Cerebellar nuclear complex (tissue), 1 donor: ENCODE results near the gene TTC21A.
"Not testable (repeated sequence)": the region's sequence is repeated elsewhere in the genome, so short reads cannot be mapped to it uniquely, and the experiment has no call there.

ENCODE experiments used
- DNase-seq, 2 experiments: peaks; one replicate each; lab custom pipeline; 2025; lab: John Stamatoyannopoulos, UW

TTC21A gene

DNA sequence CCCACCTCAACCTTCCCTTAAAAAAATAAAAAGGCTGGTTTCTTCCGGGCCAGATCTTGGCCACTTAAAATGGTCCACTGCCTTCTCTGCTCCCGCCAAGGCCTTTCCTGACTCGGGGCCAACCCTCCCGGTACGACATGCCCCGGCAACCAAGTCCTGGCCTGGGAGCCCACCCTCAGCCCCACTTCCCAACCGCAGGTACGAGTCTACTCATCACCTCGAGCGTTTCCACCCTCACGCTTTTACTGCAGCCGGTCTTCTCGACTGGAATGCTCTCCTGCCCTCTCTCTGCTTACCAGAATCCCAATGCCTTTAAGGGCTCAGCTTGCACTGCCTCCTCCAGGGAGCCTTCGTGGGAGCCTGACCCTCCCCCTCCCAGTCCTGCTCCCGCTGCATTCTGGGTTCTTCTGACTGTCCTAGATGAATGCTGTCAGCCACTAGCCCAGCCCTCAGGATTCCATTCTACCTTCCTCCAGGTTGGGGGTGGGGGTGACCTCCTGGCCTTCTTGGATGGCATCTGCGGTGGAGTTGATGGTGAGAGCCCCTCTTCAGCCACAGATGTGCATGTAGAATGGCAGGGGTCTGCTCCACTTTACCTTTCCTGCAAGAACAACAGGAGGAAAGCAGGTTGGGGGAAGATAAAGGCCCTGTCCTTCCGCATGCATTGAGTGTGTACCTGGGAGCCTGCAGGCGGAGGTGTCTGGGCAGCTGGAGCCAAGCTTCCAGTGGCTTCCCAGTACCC, 47.0 kb downstream of the TTC21A start:
- DNase-seq: no peak

DNA sequence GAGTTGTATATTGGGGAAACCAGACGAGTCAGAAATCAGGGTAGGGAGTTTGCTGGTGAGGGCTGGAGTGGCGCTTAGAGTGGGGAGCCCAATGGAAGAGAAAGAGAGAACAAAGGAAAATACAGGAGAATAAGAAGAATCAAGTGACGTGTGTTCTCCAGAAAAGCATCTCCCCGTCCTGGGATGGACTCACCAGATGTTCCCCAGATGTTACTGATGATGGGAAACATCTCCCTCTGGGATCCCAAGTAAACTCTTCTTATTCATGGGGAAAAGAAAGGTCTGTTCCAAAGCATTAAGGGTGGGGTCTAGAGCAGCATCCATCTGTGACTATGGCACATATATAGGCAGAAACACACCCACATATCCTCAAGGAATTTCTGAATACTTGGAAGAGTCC, 48.9 kb downstream of the TTC21A start:
- no peak for DNase-seq

DNA sequence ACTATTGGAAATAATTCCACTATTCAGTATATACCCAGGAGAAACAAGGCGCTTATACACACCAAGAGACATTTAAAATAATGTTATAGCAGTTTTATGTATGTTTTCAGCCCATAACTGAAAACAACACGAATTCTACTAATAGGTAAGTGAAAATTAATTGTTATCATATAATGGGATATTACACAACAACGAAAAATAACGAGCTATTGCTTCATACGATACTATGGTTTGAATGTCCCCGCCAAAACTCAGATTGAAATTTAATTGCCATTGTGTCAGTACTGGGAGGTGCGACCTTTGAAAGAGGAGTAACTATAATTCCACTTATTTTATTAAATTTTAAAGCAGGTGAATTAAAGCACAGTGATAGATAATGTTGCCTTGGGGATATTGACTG, 49.9 kb downstream of the TTC21A start:
- no peak for DNase-seq

DNA sequence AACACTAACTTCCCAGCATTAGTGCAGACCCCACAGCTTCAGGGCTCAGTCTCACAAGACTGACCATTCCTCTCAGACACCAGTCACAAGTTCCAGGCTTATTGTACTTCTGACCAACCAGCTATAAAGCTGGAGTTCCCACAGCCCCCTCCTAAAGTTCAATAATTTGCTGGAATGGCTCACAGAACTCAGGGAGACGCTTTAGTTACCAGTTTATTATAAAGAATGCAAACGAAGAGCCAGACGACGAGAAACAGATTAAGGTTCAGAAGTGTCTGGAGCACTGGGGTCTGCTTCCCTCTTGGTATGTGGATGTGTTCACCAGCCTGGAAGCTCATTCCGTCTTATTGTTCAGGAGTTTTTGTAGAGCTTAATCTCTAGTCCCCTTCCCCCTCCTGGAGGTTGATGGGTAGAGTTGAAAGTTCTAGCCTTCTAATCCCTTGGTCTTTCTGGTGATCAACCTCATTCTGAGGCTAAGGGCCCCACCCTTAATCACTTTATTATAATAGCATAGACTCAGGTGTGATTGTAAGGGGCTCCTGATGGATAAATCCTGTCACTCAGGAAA, 50.8 kb downstream of the TTC21A start:
- DNase-seq: no peak

DNA sequence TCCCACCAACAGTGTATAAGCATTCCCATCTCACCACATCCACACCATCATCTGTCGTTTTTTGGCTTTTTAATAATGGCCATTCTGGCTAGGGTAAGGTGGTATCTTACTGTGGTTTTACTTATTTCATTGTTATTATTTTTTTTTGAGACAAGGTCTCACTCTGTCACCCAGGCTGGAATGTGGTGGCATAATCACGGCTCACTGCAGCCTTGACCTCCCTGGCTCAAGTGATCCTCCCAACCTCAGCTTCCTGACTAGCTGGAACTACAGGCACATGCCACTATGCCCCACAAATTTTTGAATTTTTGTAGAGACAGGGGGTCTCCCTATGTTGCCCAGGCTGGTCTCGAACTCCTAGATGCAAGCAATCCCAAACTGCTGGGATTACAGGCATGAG, 56.9 kb downstream of the TTC21A start:
- no peak for DNase-seq

DNA sequence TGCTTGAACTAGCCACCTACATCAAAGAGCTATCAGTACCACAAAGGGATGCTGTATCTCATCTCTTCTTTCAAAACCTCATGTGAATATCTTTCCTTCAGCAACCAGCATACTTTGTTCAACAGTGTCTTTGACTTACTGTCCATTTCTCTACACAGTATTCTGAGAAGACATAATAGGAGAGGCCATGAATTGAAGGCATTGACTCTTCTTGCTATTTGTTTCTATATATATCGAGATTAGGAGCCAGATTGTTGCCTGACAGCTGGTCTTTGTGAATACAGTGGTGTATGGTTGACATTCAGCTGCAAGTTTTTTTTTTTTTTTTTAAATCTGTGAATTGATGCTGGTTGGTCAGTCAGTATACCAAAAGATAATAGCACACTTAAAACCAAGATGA, 58.0 kb downstream of the TTC21A start:
- no peak for DNase-seq

DNA sequence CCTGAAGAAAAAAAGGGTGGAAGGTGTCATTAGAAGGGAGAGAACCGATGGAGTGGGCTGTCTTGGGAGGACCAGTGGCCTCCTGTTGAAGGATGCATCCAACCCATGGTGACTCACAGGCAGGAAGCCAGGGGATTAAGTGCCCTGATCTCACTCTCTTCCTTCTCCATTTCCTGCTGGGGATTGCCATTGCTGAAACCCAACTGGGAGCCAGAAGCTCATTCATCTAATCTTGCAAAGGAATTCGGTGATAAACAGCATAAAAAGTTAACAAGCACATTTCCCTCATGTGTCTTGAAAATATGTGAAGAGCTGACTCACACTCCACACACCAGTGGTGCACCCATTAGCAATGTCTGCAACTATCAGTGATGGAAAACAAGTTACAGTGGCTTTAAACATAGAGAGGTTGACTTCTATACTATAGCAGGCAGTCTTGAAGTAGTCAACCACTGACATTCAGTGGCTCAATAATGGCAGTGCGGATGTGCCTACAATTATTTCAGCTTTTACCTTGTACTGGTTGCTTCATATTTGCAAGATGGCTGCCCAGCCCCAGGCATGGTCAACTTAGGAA, 58.7 kb downstream of the TTC21A start:
- no peak for DNase-seq

DNA sequence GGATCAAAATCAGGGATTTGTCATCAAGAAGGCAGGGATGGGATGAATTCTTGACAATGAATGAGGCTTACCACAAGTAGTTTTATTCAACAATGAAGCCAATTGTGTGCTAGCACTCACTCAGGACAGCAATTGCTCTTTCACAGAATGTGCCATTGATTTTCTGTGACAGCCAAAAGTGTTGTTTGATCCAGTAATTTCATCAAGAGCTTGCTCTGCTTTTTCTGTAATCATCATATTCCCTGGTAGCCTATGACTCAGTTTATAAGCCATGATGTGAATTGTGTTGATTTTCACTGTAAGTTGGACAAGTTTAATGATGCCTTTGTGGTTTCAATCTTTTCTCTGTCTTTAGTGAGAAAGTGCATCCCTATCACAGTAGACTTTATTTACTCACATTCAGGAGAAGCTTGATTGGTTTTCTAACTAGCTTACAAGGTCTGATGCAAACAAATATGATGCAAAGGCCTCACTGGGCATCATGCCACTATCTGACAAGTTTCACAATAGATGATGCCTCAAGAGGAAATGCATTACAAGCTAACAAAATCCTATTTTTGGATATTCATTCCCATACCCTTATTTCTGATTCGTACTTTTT, 59.6 kb downstream of the TTC21A start:
- DNase-seq: no peak

DNA sequence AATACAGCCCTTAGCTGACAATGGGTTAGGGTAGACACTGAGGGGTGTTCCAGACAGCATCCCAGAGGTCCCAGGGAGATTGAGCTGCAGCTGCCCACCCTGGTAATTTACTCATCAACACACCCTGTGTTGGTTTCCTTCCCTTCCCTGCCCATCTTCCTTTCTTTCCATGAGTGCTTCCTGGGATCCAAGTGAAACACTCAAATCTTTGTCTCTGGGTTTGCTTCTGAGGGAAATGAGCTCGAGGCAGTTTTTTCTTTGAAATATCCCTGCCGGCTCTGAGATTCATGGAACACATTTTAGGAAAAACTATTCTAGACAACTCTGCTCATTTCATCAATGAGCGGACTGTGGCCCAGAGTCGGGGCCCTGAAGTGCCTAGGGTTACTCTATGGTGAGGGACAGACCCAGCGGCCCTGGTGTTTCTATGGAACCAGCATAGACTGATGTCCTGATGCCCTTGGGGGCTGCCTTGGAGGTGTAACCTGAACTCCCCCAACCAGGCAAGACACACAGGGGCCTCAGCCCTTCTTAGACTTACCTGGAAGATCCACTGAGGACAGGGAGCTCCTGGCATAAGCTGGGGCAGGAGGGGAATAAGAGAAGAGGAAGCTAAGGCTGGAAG, 60.8 kb downstream of the TTC21A start:
- DNase-seq: no peak

DNA sequence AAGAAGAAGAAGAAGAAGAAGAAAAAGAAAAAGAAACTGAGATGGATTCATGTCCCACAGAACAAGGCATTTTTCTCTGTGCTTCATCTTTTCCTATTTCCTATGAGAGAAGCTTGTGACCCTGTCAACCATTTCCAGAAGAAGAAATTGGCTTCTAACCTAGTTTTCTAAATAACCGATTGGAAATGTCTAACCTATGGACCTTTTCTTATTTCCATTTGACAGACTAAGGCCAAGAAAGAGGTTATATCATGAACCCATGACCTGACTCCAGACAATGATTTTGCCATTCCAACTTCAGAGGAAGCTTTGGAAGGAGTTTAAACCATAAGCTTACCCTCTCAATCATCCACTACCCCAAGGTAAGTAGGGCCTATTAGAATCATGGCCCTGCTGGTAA, 62.2 kb downstream of the TTC21A start:
- DNase-seq: no peak

DNA sequence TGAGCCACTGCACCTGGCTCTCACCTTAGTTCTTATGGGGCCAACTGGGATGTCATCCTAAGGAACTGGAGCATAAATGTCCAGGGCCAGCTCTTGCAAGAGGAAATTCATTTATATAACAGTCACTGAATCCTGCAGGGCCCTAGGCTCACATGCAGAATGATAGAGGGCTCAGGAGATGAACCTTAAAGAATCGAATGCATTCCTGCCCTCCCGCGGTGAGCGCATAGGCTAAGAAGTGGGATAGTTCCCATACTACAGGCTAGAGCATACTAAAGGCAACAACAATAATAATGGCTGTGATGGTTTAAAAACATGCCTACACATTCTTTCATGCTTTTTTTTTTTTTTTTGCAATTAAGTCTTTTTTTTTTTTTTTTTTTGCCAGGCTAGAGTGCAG, 63.0 kb downstream of the TTC21A start:
- no peak for DNase-seq

DNA sequence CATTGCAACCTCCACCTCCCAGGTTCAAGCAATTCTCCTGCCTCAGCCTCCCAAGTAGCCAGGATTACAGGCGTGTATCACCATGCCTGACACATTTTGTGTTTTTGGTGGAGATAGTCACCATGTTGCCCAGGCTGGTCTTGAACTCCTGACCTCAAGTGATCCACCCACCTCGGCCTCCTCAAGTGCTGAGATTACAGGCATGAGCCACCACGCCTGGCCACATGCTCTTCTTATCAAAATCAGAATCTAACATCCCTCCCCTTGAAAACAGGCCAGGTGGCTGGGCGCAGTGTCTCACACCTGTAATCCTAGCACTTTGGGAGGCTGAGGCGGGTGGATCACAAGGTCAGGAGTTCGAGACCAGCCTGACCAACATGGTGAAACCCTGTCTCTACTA, 63.4 kb downstream of the TTC21A start:
- not testable (repeated sequence) for DNase-seq

DNA sequence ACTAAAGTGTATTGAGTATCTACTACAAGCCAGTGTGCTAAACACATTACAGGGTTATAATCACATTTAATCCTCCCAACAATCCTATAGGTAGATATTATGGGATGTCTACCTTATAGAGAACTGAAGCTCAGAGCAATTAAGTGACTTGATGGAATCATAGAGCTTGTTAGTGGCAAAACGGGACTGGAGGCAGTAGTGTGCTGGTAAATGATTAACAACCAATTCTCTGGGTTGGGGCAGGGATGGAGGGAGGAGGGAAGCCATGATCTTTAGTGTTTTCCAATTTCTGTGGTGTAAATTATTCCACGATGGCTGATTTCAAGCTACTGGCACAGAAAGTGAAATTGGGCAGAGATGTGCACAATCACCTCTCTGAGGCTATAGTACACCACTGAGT, 64.4 kb downstream of the TTC21A start:
- DNase-seq: no peak

DNA sequence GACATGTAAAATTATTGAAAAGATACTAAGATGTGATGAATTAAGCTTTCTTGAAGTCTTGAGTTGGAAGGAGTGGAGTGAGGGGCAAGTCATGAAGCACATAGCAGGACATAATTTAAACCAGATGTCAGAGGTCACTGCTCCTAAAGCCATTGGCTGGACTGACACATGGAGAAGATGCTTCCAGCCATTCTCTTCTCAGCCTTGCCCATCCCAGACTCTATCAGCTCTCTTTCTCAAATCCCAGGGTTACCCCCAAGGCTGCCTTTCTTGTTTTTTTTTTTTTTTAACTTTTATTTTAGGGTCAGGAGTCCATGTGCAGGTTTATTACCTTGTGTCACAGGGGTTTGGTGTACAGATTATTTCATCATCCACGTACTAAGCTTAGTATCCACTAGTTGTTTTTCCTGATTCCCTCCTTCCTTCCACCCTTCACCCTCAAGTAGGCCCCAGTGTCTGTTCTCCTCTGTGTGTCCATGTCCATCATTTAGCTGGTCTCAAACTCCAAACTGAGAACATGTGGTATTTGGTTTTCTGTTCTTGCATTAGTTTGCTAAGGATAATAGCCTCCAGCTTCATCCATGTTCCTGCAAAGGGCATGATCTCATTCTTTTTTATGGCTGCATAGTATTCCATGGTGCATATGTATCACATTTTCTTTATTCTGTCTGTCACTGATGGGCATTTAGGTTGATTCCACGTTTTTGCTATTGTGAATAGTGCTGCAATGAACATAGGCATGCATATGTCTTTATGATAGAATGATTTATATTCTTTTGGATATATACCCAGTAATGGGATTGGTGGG, 66.0 kb downstream of the TTC21A start:
- DNase-seq: no peak

DNA sequence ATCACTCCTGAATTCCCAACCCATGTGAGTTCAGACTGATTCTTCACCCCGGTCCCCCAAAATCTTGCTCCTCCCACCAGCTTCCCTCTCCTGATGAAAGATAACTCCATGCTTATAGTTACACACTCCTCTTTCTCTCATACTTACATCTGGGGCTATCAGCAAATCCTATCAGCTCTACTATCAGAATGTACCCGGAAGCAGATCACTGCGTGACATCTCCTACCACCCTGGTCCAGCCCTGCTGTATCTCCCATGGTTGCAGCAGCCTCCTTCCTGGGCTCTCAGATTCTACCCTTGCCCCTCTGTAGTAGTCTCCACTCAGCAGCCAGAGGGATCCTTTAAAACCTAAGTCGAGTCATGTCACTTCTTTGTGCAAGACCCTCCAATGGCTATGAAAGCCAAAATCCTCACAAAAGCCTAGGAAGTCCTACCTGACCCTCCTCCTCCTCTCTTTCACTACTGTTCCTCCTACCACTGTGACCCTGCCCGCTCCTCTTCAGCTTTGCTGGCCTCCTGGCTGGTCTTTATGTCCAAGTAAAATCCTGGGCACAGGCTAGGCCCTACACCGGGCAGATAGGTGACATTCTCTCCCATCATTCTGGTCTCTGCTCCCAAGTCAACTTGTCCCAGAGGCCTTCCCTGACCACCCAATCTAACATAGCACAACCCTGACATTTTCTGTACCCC, 68.7 kb downstream of the TTC21A start:
- DNase-seq: no peak

DNA sequence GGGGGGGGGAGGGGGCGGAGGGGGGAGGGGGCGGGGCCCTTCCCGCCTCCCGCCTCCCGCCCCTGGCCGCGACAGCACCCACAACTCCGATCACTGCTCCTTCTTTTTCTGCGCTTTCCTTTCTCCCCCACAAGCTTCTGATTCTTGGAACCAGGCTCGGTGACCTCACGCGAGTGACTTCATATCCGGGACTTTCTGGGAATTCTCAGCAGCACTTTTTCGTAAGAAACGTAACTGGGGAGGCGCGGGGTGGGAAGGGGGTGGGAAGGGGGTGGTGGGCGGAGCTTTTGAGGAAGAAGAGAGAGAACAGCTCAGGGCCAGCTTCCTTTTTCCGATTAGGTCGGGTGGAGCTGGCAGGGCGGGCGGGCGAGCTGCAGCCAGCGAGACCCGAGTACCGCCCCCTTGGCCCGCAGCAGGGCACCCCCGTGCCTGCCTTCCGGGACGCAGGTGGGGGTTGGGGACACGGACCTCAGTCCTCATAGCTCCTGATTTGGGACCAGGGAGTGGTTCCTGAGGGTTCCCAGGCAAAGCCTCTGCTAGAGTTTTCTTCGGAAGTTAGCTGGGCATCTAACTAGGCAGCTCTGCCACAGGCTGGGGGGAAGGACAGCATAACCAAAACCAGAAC, 70.3 kb downstream of the TTC21A start:
- DNase-seq: no peak

DNA sequence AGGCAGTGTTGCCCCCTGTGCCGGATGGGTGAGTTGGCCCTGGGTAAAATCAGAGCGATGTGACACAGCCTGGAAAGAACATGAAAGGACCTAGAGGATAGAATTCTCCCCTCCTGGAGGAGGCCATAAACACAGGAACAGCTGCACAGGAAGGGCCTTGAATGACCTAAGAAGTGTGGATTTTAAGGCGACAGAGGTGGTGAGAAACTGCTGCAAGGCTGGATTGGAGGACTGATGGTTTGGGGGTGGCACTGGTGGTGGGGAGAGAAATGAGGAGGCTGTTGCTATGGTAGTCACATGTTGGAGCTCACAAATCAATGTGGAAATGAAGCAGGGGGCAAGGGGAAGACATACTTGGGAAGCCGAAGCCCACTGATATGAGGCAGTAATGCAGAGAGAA, 71.1 kb downstream of the TTC21A start:
- DNase-seq: no peak

DNA sequence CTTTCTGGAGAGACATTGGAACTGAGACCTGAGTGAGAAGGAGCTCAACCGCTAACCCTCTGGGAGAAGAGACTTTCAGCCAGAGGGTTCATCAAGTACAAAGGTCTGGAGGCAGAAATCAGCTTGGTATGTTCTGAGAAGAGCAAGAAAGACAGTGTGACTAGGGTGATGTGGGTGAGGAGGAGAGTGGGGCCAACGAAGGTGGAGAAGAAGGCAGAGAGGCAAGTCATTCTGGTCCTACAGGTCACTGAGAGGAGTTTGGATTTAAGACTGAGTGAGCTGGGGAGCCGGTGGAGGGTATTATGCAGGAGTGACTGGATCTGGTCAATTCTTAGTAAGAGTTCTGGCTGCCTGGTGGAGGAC, 72.7 kb downstream of the TTC21A start:
- DNase-seq: no peak

DNA sequence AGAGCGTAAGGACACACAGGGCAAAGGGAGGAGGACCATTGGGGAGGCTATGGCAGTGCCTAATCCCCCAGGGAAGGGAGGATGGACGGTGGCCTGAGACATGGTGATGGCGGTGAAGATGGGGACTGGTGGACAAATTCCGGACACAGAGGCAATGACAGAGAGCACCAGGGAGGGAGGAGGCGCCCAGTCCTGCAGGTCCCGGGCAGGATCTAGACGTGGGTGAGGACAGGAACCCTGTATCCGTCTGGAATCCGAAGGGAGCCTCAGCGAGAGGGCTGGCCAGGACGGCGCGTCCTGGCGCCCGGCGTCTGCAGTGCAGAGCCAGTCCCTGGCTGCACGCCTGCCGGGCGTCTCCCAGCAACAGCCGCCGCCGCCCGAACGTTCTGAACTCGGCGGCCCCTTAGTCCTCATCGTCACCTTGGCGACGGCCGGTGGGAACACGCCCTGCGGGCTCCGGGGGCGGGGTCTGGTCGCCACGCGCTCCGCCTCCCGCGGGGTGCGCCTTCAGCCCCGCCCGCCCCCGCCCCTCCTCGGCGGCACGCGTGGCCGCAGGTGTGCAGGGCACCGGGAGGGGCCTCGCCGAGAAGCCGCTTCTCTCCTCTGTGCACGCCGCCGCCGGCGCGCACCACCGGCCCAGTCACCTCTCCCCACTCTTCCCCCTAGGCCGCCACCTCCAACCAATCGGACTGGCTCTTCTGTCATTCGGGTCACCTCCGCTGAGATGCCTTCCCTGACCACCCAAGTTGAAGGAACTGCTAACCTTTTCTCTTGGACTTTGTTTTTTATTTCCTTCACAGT, 73.3 kb downstream of the TTC21A start:
- no peak for DNase-seq
